Measurements from ENCODE around the gene DMKN.

The DMKN gene

DNA sequence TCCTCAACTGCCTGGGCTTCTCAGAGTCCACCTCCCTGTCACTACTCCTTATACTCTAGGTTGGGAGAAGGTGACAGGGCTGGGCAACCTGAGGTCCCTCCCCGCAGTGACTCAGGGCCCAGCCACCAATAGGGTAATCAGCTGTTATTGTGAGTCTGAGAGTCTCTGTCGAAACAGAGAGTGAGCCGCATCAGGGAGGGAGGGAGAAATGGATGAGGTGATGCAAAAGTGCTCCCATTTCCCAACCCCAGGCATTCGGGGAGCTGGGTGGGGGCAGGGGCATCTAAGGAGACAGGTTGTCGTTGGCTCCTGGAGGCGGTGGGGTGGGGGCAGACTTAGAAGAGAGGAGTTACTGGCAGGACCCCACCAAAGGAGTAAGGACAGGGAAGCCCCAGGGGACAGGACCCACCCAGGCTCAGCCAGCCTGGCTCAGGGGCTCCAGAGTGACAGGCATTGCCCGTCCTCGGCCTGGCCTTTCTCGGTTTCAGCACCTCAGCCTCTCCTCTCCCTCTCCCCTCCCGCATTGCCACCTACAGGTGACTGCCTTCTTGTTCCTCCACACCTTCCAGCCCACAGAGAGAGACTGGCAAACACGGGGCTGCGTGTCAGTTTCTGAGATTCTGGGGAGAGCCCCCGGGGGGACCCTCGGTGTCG is at the start of gene DMKN:
Gene DMKN, minus strand, starts transcription at position 22 of the 654 bp plus-strand sequence. CDS start 174 bp downstream, outside the sequence.
- in situ Hi-C loops (cut with HindIII; ENCODE audit: low sequenced_read_pairs) = no loop called here

DNA sequence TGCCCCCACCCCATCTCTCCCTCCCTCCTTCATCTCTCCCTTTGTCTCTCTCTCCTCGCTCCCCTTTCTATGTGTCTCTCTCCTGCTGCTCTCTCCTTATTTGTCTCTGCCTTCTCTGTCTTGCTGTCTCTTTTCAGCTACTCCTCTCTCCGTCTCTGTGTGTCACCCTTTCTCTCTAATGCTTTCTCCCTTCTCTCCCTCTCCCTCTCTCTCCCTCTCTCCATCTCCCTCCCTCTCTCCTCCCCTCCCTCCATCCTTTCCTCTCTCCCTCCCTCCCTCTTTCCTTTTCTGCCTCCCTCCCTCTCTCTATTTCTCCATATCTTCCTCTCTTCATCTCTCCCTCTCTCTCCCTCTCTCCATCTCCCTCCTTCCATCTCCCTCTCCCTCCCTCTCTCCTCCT is 49.3 kb upstream of the DMKN start:
- in situ Hi-C loops (cut with HindIII; ENCODE audit: low sequenced_read_pairs) = no loop called here

GRCh38 chr19:35562336-35562735 is 48.9 kb upstream of the DMKN start:
- in situ Hi-C loops (cut with HindIII; ENCODE audit: low sequenced_read_pairs) = no loop called here

GRCh38 chr19:35561436-35561835 is 48.0 kb upstream of the DMKN start:
- in situ Hi-C loops (cut with HindIII; ENCODE audit: low sequenced_read_pairs) = no loop called here

DNA sequence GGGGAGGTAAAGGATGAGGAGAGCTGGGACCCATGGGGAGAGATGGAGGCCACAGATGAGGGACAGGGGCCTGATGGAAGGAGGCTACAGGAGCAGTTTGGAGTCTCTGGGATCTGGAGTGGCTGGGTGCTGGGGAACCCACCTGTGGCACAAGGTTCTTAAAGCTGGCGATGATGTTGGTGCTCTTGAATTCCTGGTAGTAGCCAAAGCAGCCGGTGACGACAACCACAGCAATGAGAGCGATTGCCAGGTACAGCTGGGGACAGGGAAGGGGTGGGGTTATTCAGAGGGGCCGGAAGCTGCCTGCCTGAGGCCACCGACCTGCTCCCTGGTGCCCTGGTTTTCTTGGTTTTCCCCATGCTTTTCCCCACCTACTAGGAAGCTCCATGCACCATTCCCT is 47.2 kb upstream of the DMKN start:
- in situ Hi-C loops (cut with HindIII; ENCODE audit: low sequenced_read_pairs) = no loop called here

- in situ Hi-C loops (cut with HindIII; ENCODE audit: low sequenced_read_pairs) = no loop called here
Observed at GRCh38 chr19:35560271-35560670, 46.8 kb upstream of the DMKN start.

DNA sequence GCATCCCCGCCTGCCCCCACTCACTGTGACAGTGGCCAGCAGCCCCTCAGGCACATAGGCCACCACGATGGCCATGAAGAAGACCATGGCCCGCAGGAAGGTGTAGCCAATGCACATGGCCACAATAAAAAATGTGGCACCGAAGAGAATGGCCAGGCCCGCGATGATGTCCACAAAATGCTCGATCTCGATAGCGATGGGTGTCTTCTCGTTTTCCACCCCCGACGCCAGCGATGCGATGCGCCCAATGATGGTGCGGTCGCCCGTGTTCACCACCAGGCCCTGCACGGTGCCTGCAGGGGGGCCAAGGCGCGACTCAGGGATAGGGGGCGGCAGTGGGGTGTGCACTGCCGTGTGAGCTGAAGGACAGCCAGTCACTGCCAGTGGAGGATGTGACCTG is 46.3 kb upstream of the DMKN start:
- in situ Hi-C loops (cut with HindIII; ENCODE audit: low sequenced_read_pairs) = loop anchor here (5.0 kb wide), 1 partner anchor 48 kb away; no protein-coding TSS in a partner anchor

GRCh38 chr19:35559281-35559659 is 45.8 kb upstream of the DMKN start:
- in situ Hi-C loops (cut with HindIII; ENCODE audit: low sequenced_read_pairs) = loop anchor here (5.0 kb wide), 1 partner anchor 48 kb away; no protein-coding TSS in a partner anchor

DNA sequence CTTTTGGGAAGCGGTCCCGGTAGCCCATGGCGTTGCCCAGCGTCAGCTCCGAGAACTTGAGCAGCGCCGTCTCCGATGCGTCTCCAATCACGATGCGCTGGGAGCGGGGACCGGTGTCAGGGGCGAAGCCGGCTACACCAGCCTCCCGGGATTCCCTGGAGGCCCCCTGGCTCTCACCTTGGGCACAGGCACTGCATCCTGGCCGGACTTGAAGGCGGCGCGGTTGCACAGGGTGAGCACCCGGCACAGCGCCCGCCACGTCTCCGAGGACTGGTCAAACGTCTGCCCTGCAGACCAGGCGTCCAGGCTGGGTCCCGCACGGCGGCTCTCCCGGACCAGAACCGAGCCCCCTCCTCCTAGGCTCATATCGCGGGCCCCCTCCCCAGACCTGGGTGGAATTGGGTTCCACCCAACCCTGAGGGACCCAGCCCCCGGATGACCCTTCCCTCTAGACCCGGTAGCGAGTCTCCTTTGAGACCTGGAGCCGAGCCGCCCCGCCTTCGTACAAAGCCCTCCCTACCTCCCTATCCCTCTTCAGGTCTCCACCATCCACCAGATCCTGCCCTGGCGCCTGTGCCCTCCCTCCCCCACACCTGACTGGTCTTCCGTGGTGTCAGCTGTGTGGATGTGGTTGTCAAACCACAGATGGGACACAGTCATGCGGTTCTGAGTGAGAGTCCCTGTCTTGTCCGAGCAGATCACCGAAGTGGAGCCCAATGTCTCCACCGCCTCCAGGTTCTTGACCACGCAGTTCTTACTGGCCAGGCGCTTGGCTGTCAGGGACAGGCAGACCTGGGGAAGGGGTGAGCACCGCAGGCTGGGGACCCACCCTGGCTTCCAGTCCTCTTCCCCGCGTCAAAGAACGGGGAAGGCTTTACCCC is 45.2 kb upstream of the DMKN start:
- in situ Hi-C loops (cut with HindIII; ENCODE audit: low sequenced_read_pairs) = loop anchor here (5.0 kb wide), 1 partner anchor 49 kb away; no protein-coding TSS in a partner anchor

DNA sequence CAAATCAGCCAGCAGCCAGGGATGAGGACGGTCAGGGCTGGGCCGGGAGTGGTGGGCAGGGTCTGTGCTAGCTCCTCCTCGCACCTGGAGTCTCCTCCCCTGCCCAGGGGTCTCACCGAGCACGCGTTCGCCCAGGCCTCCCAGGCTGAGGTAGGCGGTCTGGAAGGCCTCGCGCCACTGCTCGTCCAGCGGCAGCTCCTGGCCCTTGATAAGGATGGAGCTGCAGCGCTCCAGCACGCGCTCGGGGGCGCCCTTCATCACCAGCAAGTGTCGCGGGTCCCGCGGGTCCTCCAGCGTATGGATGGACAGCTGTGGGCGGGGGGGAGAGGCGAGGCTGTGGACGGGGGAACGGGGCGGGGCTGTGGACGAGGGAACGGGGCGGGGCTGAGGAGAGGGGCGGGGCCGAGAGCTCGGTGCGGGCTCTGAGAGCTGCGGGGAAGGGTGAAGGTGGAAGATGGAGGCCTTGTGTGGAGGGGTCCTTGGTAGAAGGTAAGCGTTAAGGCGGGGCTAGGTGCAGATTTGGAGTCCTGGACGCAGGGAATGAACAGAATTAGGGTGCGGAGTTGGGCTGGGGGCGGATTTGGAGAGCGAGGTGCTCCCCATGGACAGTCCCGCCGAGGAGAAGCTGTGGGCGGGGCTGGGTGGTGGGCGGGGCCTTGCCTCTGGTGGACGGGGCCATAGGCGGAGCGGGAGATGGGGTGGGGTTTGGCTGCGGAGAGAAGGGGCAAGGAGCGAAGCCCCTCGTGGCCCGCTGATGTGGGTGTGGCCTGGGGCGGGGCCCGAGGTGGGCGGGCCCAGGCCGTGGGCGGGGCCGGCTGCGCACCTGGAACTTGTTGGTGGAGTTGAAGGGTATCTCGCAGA is 44.3 kb upstream of the DMKN start:
- in situ Hi-C loops (cut with HindIII; ENCODE audit: low sequenced_read_pairs) = loop anchor here (5.0 kb wide), 1 partner anchor 50 kb away; no protein-coding TSS in a partner anchor

DNA sequence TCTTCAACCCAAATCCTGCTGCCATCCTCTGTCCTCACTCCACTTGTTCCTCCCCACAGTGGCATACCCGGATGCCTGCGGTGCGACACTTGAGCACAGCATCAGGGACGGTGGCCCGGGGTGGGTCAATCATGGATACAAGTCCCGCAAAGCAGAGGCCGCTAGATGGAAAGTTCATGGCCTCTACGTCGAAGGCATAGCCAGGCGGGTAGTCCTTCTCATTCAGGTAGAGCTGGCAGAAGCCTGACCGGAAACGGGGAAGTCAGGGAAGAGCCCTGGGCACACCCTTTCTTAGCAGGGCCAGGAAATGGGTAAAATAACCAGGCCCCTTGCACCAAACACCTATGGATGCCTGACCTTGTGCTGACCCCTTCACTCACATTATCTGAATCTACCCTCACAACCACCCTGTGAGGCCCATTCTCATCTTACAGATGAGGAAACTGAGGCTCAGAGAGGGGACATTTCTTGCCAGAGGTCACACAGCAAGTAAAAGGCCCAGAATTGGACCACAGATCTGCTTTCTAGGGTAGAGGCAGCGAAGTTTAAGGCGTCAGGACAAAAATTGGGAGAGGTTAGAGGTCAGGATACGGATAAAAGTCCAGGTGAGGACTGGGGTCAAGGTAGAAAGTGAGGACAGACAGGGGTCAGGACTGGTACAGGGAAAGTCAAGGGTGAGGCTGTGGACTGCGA is 43.5 kb upstream of the DMKN start:
- in situ Hi-C loops (cut with HindIII; ENCODE audit: low sequenced_read_pairs) = loop anchor here (5.0 kb wide), 1 partner anchor 50 kb away; no protein-coding TSS in a partner anchor

GRCh38 chr19:35556025-35556590 is 42.7 kb upstream of the DMKN start:
- in situ Hi-C loops (cut with HindIII; ENCODE audit: low sequenced_read_pairs) = loop anchor here (5.0 kb wide), 1 partner anchor 51 kb away; no protein-coding TSS in a partner anchor

GRCh38 chr19:35555301-35556005 is 42.0 kb upstream of the DMKN start:
- in situ Hi-C loops (cut with HindIII; ENCODE audit: low sequenced_read_pairs) = loop anchor here (5.0 kb wide), 1 partner anchor 52 kb away; no protein-coding TSS in a partner anchor

DNA sequence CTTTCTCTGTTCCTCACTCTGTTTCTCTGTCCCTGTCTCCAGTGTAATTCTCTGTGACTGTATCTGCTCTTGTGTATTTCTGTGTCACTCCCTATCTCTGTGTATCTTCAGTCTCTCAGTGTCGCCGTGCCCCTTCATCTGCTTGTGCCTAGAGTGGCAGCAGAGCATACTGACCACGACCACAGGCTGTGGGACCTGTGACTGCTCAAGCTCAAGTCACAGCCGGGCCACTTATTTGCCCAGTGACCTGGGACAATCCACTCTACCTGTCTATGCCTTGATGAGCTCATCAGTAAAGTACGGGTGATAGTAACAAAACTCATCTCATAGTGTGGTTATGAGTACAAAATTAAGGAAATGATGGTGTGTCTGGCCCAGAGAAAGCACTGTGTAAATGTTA is 40.6 kb upstream of the DMKN start:
- in situ Hi-C loops (cut with HindIII; ENCODE audit: low sequenced_read_pairs) = no loop called here

- in situ Hi-C loops (cut with HindIII; ENCODE audit: low sequenced_read_pairs) = no loop called here
Observed at GRCh38 chr19:35553385-35554000, 40.0 kb upstream of the DMKN start.

- in situ Hi-C loops (cut with HindIII; ENCODE audit: low sequenced_read_pairs) = no loop called here
Observed at GRCh38 chr19:35552534-35553384, 39.3 kb upstream of the DMKN start.

- in situ Hi-C loops (cut with HindIII; ENCODE audit: low sequenced_read_pairs) = no loop called here
Observed at GRCh38 chr19:35551091-35551810, 37.8 kb upstream of the DMKN start.

All from endothelial cell of hepatic sinusoid (primary cell).